Fibroblast of mammary gland (primary cell): ENCODE data around the gene ACSM4.
A peak's percentile ranks its signal among the peaks of the same experiment; 100 is the strongest.
"Not testable (repeated sequence)": the region's sequence is repeated elsewhere in the genome, so short reads cannot be mapped to it uniquely, and the experiment has no call there.

Source experiments
- DNase-seq: peaks from one replicate; pipeline ENCODE4 v3.0.0-alpha.2; 2010; ENCODE audit warnings: low read depth
- H3K4me3 ChIP-seq: 2 replicates; pipeline ENCODE4 v1.5.1; 2011; ENCODE audit warnings: low read depth, mild to moderate bottlenecking, low read length, moderate library complexity; ENCODE audit not compliant: control insufficient read depth
- CTCF ChIP-seq: conservative IDR thresholded peaks from 2 replicates; pipeline ENCODE4 v1.5.1; 2011; ENCODE audit warnings: low read depth, low read length, inconsistent platforms; ENCODE audit not compliant: control insufficient read depth, insufficient read depth

ACSM4 gene

DNA sequence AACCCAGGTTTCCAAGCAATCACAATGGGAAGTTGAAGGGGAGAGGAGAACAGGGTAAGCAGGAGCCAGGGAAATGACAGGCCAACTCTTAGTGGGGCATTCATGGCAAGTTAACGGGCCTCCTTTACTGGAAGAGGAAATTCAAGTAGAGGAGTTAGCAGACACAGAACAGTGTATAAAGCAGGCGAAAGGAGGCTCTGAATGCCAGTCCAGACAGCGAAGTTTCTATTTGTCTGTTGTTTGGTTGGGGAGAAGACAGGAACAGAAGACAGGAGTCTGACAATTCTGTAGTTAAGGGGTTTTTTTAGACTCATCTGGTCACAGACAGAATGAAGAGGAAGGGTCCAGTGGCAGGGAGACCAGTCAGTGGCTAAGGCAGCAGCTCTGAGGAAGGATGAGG is at the start of gene ACSM4:
Gene ACSM4, plus strand, starts transcription at position 301 of the 400 bp plus-strand sequence. CDS start 260 bp downstream, outside the sequence.
- DNase-seq: no peak
- TF ChIP-seq CTCF: no peak
- no peak within 1 kb of the TSS for H3K4me3 ChIP-seq

- no peak for TF ChIP-seq CTCF
- H3K4me3 ChIP-seq: no peak overlapping the region
- DNase-seq: no peak
Observed at GRCh38 chr12:7259060-7259459, 44.8 kb upstream of the ACSM4 start.

DNA sequence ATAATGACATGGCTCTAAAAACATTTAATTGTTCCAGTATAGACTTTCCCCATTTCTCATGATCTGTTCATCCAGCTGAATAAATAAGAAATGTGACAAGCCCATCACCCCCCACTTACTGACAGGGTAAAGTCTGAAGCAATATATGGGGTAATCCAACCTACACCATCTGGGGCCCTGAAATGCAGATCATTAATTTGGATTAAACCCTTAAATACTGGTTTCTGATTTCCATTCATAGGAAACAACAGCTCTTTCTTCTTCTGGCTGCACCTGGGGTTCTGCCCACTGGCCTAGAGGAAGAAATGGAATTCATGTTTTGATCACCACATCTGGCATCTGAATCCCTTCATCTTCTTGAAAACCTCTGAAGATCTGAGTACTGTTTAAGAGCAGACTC is 39.3 kb upstream of the ACSM4 start:
- TF ChIP-seq CTCF: no peak
- DNase-seq: no peak
- no peak overlapping the region for H3K4me3 ChIP-seq

GRCh38 chr12:7265251-7265650 is 38.6 kb upstream of the ACSM4 start:
- H3K4me3 ChIP-seq: no peak overlapping the region
- DNase-seq: no peak
- TF ChIP-seq CTCF: no peak

- peak; percentile 73 for DNase-seq
Observed at GRCh38 chr12:7269273-7269672, 34.6 kb upstream of the ACSM4 start.

GRCh38 chr12:7271893-7272514 is 31.9 kb upstream of the ACSM4 start:
- DNase-seq: peak; percentile 48
- H3K4me3 ChIP-seq: no peak overlapping the region
- no peak for TF ChIP-seq CTCF

More at GRCh38 chr12:7269273-7269672, 34.6 kb upstream of the ACSM4 start:
- H3K4me3 ChIP-seq: no peak overlapping the region
- TF ChIP-seq CTCF: no peak

- not testable (repeated sequence) for DNase-seq, H3K4me3 ChIP-seq
Observed at GRCh38 chr12:7275482-7275881, 28.4 kb upstream of the ACSM4 start.
